ENCODE measurements around the gene JSRP1. TPM values are rescaled to one million over a fixed set of nuclear protein-coding genes. Genes with fewer than 3 reads are reported as not detected.

Gene JSRP1
- total and polyA plus RNA-seq, 4 donors = 0.25 to 0.45 (median 0.39) TPM; not detected in 1

GRCh38 chr19:2235381-2236063 is 20.7 kb downstream of the JSRP1 start:
- peak overlapping the region in 1 of 2 donors; percentile 4 for H3K9ac ChIP-seq (ENCODE audit: low read depth in 1 of 2, low read length in 2 of 2)
- no peaks in the 10 kb centered on the region for H3K9me3 ChIP-seq (ENCODE audit: control insufficient read depth in 4 of 4, low read length in 3 of 4)
- peaks cover 15 to 47% (median 36%) of the 10 kb centered on the region in 4 donors for H3K4me1 ChIP-seq (ENCODE audit: control insufficient read depth in 4 of 4, insufficient read depth in 4 of 4, low read length in 3 of 4)
- no peak for DNase-seq (ENCODE audit: low spot score)
- TF ChIP-seq TAF1 (conservative IDR thresholded peaks at IDR 0.05) = no peak
- peak in 1 of 2 donors; percentile 17 for TF ChIP-seq HNF4A (conservative IDR thresholded peaks at IDR 0.05)
- peaks cover 0 to 7% (median 2%) of the 10 kb centered on the region in 4 donors for H3K36me3 ChIP-seq (ENCODE audit: control insufficient read depth in 4 of 4, insufficient read depth in 3 of 4, low read depth in 1 of 4, low read length in 3 of 4)
- WGBS = under 1% methylated on average over 48 of the region's 48 CpGs
- no peaks in the 10 kb centered on the region for H3K27me3 ChIP-seq (ENCODE audit: control insufficient read depth in 4 of 4, insufficient read depth in 4 of 4, low read length in 3 of 4)
- H3K4me3 ChIP-seq (ENCODE audit: low read depth in 1 of 3, low read length in 3 of 3) = peak overlapping the region; percentile 49 to 98 (median 81)
- peak overlapping the region; percentile 97 to 100 for H3K27ac ChIP-seq (ENCODE audit: low read depth in 1 of 2, low read length in 2 of 2)

- Histone ChIP-seq H3K27me3 (ENCODE audit: control insufficient read depth in 4 of 4, insufficient read depth in 4 of 4, low read length in 3 of 4) (no peaks in the 10 kb centered on the region), H3K9me3 (ENCODE audit: control insufficient read depth in 4 of 4, low read length in 3 of 4) (no peaks in the 10 kb centered on the region), H3K27ac (ENCODE audit: low read depth in 1 of 2, low read length in 2 of 2) (peak overlapping the region; percentile 97 to 100), H3K4me3 (ENCODE audit: low read depth in 1 of 3, low read length in 3 of 3) (peak overlapping the region in 2 of 3 donors; percentile 81 to 98), H3K36me3 (ENCODE audit: control insufficient read depth in 4 of 4, insufficient read depth in 3 of 4, low read depth in 1 of 4, low read length in 3 of 4) (peaks cover 0 to 9% (median 4%) of the 10 kb centered on the region in 4 donors), H3K9ac (ENCODE audit: low read depth in 1 of 2, low read length in 2 of 2) (peak overlapping the region in 1 of 2 donors; percentile 4), H3K4me1 (ENCODE audit: control insufficient read depth in 4 of 4, insufficient read depth in 4 of 4, low read length in 3 of 4) (peaks cover 11 to 42% (median 31%) of the 10 kb centered on the region in 4 donors)
- TF ChIP-seq CTCF (IDR thresholded peaks at IDR 0.05; ENCODE audit: low read depth, low read length, missing input control) (no peak), SP1 (IDR thresholded peaks at IDR 0.05) (no peak), NR2F2 (IDR thresholded peaks at IDR 0.05) (no peak), RAD21 (IDR thresholded peaks at IDR 0.05) (no peak), FOXA1 (IDR thresholded peaks at IDR 0.05) (no peak), HNF4A (conservative IDR thresholded peaks at IDR 0.05) (no peak), FOXA2 (IDR thresholded peaks at IDR 0.05) (no peak), MAX (IDR thresholded peaks at IDR 0.05) (no peak), TAF1 (conservative IDR thresholded peaks at IDR 0.05) (no peak), REST (IDR thresholded peaks at IDR 0.05) (no peak)
- 72% methylated on average over 6 of the region's 6 CpGs for WGBS
- no peak for DNase-seq (ENCODE audit: low spot score)
These were observed 21.2 kb downstream of the JSRP1 start for GRCh38 chr19:2234996-2235380.
